Large intestine (tissue), 3 donors: ENCODE measurements around the gene SPTBN2. TPM values are rescaled to one million over a fixed set of nuclear protein-coding genes. Genes with fewer than 3 reads are reported as not detected.
A peak's percentile ranks its signal among the peaks of the same experiment; 100 is the strongest.

ENCODE experiments used
- DNase-seq, 2 donors: peaks; one replicate each; pipeline versions ENCODE4 v3.0.0 to v3.0.0-alpha.2; 2013
- H3K27ac ChIP-seq: one replicate; pipeline ENCODE4 v1.5.1; 2013; ENCODE audit warnings: low read length
- H3K27me3 ChIP-seq: 2 replicates; pipeline ENCODE4 v1.6.1; 2013; ENCODE audit warnings: low read length; ENCODE audit not compliant: control insufficient read depth, insufficient read depth
- H3K36me3 ChIP-seq: 2 replicates; pipeline ENCODE4 v1.6.1; 2013; ENCODE audit warnings: low read length; ENCODE audit not compliant: control insufficient read depth, insufficient read depth
- H3K4me1 ChIP-seq: one replicate; pipeline ENCODE4 v1.6.1; 2013; ENCODE audit warnings: low read length; ENCODE audit not compliant: control insufficient read depth, insufficient read depth
- H3K4me3 ChIP-seq: one replicate; pipeline ENCODE4 v1.5.1; 2013; ENCODE audit warnings: low read length
- H3K9me3 ChIP-seq: one replicate; pipeline ENCODE4 v1.6.1; 2013; ENCODE audit warnings: mild to moderate bottlenecking, low read depth, low read length, moderate library complexity; ENCODE audit not compliant: control insufficient read depth
- WGBS: methylation state at CpG from one replicate; pipeline ENCODE4 v1.1.5; 2013; ENCODE audit warnings: low lambda C conversion rate; ENCODE audit not compliant: insufficient coverage; 5-methylcytosine and 5-hydroxymethylcytosine counted together
- polyA plus RNA-seq: library from polyadenylated mRNA; unstranded; fragments of 120-200 nt; gene quantifications from one replicate; pipeline ENCODE4 v1.2.1, GENCODE V29; 2013

Gene SPTBN2
- polyA plus RNA-seq, 1 donor: 7.1 TPM

- Histone ChIP-seq H3K9me3 (peaks cover 12% of the 10 kb centered on the region), H3K27ac (no peak overlapping the region), H3K36me3 (no peaks in the 10 kb centered on the region), H3K27me3 (no peaks in the 10 kb centered on the region), H3K4me1 (no peaks in the 10 kb centered on the region), H3K4me3 (no peak overlapping the region)
- peak in 1 of 2 donors; percentile 20 for DNase-seq
- 100% methylated on average over 2 of the region's 10 CpGs for WGBS
Observed at GRCh38 chr11:66701432-66702240, 27.4 kb downstream of the SPTBN2 start.

GRCh38 chr11:66700742-66701141 lies 28.3 kb downstream of the SPTBN2 start:
- H3K4me1 ChIP-seq: no peaks in the 10 kb centered on the region
- no CpG with 5 or more reads among the region's 27 CpGs for WGBS
- no peaks in the 10 kb centered on the region for H3K27me3 ChIP-seq
- no peaks in the 10 kb centered on the region for H3K36me3 ChIP-seq
- no peak for DNase-seq
- peaks cover 12% of the 10 kb centered on the region for H3K9me3 ChIP-seq
- no peak overlapping the region for H3K4me3 ChIP-seq
- H3K27ac ChIP-seq: no peak overlapping the region

- Histone ChIP-seq H3K27me3 (no peaks in the 10 kb centered on the region), H3K4me1 (no peaks in the 10 kb centered on the region), H3K4me3 (no peak overlapping the region), H3K36me3 (no peaks in the 10 kb centered on the region), H3K9me3 (peaks cover 12% of the 10 kb centered on the region), H3K27ac (no peak overlapping the region)
- DNase-seq: peak in 1 of 2 donors; percentile 16
- WGBS: no CpG with 5 or more reads among the region's 15 CpGs
Observed at GRCh38 chr11:66700337-66700736, 28.7 kb downstream of the SPTBN2 start.

GRCh38 chr11:66698491-66698890 lies 30.5 kb downstream of the SPTBN2 start:
- no CpG with 5 or more reads among the region's 9 CpGs for WGBS
- no peak for DNase-seq
- Histone ChIP-seq H3K27ac (no peak overlapping the region), H3K4me3 (no peak overlapping the region), H3K4me1 (peaks cover 3% of the 10 kb centered on the region), H3K36me3 (no peaks in the 10 kb centered on the region), H3K9me3 (peaks cover 12% of the 10 kb centered on the region), H3K27me3 (no peaks in the 10 kb centered on the region)

- no peak overlapping the region for H3K4me3 ChIP-seq
- WGBS: no CpG with 5 or more reads among the region's 6 CpGs
- DNase-seq: no peak
- H3K4me1 ChIP-seq: peaks cover 3% of the 10 kb centered on the region
- no peak overlapping the region for H3K27ac ChIP-seq
- no peaks in the 10 kb centered on the region for H3K27me3 ChIP-seq
- no peaks in the 10 kb centered on the region for H3K36me3 ChIP-seq
- peaks cover 12% of the 10 kb centered on the region for H3K9me3 ChIP-seq
Observed at GRCh38 chr11:66697988-66698387, 31.0 kb downstream of the SPTBN2 start.

GRCh38 chr11:66696146-66696545 lies 32.9 kb downstream of the SPTBN2 start:
- H3K4me1 ChIP-seq: peaks cover 3% of the 10 kb centered on the region
- H3K27ac ChIP-seq: no peak overlapping the region
- no CpG with 5 or more reads among the region's 9 CpGs for WGBS
- no peak for DNase-seq
- H3K4me3 ChIP-seq: no peak overlapping the region
- peaks cover 12% of the 10 kb centered on the region for H3K9me3 ChIP-seq
- no peaks in the 10 kb centered on the region for H3K36me3 ChIP-seq
- H3K27me3 ChIP-seq: no peaks in the 10 kb centered on the region

DNA sequence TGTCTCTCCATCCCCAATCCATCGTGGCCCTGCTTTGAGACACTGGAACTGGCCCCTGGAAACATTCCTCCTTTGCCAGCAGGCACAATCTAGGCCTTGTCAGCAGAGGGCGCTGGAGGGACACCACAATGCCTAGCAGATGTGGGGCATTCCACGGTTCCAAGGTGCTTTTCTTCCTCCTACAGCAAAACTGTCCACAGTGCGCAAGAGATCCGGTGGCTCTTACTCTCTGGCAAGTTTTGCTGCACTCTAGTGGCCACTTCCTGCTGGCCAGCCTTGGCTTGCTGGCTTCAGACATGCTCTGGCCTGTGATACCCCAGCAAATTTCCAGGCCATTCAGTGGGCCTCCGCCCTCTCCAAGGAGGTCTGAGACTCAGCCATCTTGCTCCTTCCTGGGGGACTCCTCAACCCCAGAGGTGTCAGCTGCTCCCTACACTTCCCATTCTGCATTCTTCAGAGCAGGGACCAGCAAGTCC lies 34.2 kb downstream of the SPTBN2 start:
- WGBS: 0% methylated on average over 1 of the region's 6 CpGs
- peak; percentile 80 to 88 for DNase-seq
- H3K27ac ChIP-seq: no peak overlapping the region
- peaks cover 3% of the 10 kb centered on the region for H3K9me3 ChIP-seq
- no peaks in the 10 kb centered on the region for H3K36me3 ChIP-seq
- H3K4me1 ChIP-seq: peaks cover 3% of the 10 kb centered on the region
- H3K27me3 ChIP-seq: no peaks in the 10 kb centered on the region
- H3K4me3 ChIP-seq: no peak overlapping the region

GRCh38 chr11:66694056-66694410 lies 35.0 kb downstream of the SPTBN2 start:
- no peaks in the 10 kb centered on the region for H3K36me3 ChIP-seq
- 100% methylated on average over 1 of the region's 13 CpGs for WGBS
- DNase-seq: no peak
- H3K27ac ChIP-seq: no peak overlapping the region
- no peaks in the 10 kb centered on the region for H3K9me3 ChIP-seq
- peaks cover 3% of the 10 kb centered on the region for H3K4me1 ChIP-seq
- no peak overlapping the region for H3K4me3 ChIP-seq
- H3K27me3 ChIP-seq: no peaks in the 10 kb centered on the region

GRCh38 chr11:66693356-66694055 lies 35.5 kb downstream of the SPTBN2 start:
- Histone ChIP-seq H3K9me3 (no peaks in the 10 kb centered on the region), H3K27ac (no peak overlapping the region), H3K36me3 (no peaks in the 10 kb centered on the region), H3K27me3 (no peaks in the 10 kb centered on the region), H3K4me3 (no peak overlapping the region), H3K4me1 (peaks cover 3% of the 10 kb centered on the region)
- no peak for DNase-seq
- WGBS: no CpG with 5 or more reads among the region's 15 CpGs

DNA sequence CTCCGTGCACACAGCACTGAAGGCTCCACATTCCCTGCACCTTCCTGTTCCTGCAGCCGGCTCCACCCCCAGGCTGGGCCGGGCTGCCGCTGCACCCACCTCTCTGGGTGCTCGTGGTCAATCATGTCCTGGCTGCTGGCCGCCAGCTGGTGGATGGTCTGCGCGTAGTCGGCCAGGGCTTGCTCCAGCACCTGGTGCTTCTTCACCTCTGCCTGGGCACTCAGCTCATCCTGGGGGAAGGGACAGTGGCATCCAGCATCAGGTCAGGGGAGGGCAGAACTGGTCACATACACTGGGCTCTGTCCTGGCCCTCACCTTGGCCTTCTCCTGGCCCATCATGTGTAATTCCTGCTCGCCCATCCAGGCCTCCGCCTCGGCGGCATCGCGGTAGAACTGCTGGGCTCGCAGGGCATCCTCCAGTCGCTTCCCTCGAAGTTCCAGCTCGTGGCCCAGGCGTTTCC lies 36.1 kb downstream of the SPTBN2 start:
- peaks cover 3% of the 10 kb centered on the region for H3K4me1 ChIP-seq
- no peak overlapping the region for H3K4me3 ChIP-seq
- no peaks in the 10 kb centered on the region for H3K27me3 ChIP-seq
- no peaks in the 10 kb centered on the region for H3K9me3 ChIP-seq
- WGBS: no CpG with 5 or more reads among the region's 20 CpGs
- no peaks in the 10 kb centered on the region for H3K36me3 ChIP-seq
- no peak for DNase-seq
- H3K27ac ChIP-seq: no peak overlapping the region
